Inferior parietal cortex (tissue), 1 donor: ENCODE data around the gene ST3GAL2.
"Not testable (repeated sequence)": the region's sequence is repeated elsewhere in the genome, so short reads cannot be mapped to it uniquely, and the experiment has no call there.

Experiments
- DNase-seq: peaks from one replicate; pipeline ENCODE4 v3.0.0-alpha.2; 2016; ENCODE audit errors: extremely low spot score

Gene ST3GAL2

DNA sequence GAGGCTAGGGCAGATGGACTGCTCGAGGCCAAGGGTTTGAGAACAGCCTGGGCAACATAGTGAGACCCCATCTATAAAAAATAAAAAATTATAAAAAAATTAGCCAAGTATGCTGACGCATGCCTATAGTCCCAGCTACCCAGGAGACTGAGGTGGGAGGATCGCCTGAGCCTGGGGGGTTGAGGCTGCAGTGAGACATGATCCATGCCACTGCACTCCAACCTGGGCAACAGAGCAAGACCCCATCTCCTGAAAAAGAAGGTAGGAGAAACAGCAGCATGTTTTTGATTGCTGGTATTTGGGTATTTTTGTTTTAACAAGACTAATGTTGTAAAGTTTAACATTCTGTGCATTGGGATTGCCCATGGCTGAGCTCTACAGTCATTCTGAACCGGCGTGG is 101.1 kb downstream of the ST3GAL2 start:
- DNase-seq, result no peak

DNA sequence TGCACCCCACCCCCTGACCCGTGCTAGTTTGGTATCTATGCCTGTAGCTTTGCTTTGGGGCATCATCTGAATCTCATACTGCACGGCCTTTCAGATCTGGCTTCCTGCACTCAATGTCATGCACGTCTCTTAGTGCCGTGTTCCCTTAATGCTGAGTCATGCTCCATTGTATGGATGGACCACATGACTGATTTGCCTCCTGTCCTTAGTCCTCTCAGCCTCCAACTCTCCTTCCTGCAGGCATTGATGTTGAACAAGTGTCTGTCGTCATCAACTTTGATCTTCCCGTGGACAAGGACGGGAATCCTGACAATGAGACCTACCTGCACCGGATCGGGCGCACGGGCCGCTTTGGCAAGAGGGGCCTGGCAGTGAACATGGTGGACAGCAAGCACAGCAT is 106.2 kb downstream of the ST3GAL2 start:
- DNase-seq, result not testable (repeated sequence)

DNA sequence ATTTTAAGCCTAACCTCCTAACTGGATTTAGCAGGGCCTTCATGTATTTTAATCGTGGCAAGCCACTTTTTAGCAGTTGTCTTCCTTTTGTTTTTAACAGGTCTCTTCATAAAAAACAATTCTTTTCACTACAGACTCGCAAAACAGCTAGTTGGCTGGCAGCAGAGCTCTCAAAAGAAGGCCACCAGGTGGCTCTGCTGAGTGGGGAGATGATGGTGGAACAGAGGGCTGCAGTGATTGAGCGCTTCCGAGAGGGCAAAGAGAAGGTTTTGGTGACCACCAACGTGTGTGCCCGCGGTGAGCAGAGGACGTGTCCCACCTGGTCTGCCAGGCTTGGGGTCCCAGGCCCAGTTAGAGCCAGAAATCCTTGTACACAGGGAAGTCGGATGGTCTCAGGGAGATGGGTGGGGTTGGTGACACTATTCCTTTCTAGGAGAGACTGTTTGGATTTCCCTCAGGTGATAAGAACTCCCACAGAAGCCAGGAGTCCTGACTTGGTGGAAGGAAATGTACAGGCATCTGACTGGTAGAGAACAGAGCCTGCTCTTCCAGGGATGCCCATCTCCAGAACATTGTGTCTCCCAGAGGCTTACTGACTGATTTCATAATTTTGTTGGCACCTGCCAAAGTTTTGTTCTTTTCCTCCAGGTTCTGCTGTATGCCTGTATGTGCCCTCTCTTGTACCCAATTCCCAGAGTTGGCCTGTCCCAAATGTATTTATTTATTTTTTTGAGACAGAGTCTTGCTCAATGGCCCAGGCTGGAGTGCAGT is 107.1 kb downstream of the ST3GAL2 start:
- DNase-seq, result no peak

DNA sequence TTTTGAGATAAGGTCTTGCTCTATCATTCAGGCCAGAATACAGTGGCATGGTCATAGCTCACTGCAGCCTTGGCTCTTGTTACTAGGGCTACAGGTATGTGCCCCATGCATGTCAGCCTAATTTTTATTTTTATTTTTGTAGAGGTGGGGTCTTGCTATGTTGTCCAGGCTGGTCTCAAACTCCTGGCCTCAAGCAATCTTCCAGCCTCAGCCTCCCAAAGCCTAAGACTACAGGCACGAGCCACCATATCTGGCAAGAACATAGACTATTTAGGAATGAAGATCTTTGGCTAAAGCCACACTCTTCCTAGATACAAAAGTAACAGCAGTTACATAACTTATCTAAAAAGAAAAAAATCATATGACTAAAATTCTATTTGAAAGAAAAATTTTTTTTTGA is 107.8 kb downstream of the ST3GAL2 start:
- no peak for DNase-seq
